GM12874 (cell line): ENCODE measurements around the gene AKAP6.
A peak's percentile ranks its signal among the peaks of the same experiment; 100 is the strongest.

Experiments
- CTCF ChIP-seq: IDR thresholded peaks from 2 replicates; pipeline ENCODE4 v1.5.1; 2011; ENCODE audit warnings: low read depth, mild to moderate bottlenecking, control low read depth, low read length, moderate library complexity; ENCODE audit not compliant: insufficient read depth

The AKAP6 gene

GRCh38 chr14:32546246-32546645 lies 217.1 kb downstream of the AKAP6 start:
- TF ChIP-seq CTCF = no peak

- TF ChIP-seq CTCF = no peak
These were observed 223.7 kb downstream of the AKAP6 start for GRCh38 chr14:32552766-32553165.

- no peak for TF ChIP-seq CTCF
These were observed 229.9 kb downstream of the AKAP6 start for GRCh38 chr14:32559048-32559447.

- no peak for TF ChIP-seq CTCF
These were observed 230.5 kb downstream of the AKAP6 start for GRCh38 chr14:32559590-32559989.

GRCh38 chr14:32560209-32560857 lies 231.2 kb downstream of the AKAP6 start:
- peak; percentile 72 for TF ChIP-seq CTCF

- TF ChIP-seq CTCF = no peak
These were observed 232.4 kb downstream of the AKAP6 start for GRCh38 chr14:32561520-32561919.

- TF ChIP-seq CTCF = no peak
These were observed 235.5 kb downstream of the AKAP6 start for GRCh38 chr14:32564596-32564995.
